Measurements from ENCODE around the gene AKAP13. TPM values are rescaled to one million over a fixed set of nuclear protein-coding genes. Genes with fewer than 3 reads are reported as not detected.

Gene AKAP13
- polyA plus RNA-seq, 1 of the 3 experiments (the other 2 are of a cell fraction), result 8.4 TPM

DNA sequence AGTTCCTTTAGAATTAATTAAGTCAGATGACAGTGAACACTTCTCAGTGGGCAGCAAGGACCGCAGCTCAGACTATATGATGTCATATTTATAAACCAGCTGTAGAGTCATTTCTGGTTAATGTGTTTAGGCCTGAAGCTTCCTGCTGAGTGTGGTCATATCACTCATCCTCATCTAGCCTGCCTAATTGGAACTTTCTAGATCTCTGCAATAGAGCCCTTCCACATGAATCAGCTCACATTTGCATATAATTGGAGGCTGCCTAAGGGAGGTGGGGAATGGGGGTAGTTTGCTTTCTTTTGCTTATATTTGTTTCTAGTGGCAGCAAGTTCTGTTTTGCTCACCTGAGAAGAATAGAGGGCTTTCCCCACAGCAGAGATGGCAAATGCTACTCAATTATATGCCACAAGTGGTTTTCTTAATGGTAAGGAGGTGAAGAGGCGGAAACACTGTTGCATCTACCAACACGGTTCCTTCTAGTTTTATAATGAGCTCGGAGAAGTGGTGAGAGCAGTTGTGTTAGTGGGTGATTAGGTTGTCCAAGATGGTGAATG lies 266.2 kb downstream of the AKAP13 start:
- Histone ChIP-seq H3K9me2 (no peaks in the 10 kb centered on the region), H3F3A (replicated peaks; ENCODE audit: insufficient read depth) (peaks cover 13% of the 10 kb centered on the region), H2AFZ (ENCODE audit: low read depth) (no peak overlapping the region), H3K9me3 (no peaks in the 10 kb centered on the region), H3K27ac (ENCODE audit: low read depth in 2 of 2, low read length in 1 of 2) (peak overlapping the region in 1 of 2 experiments; percentile 65; a peak in 3 of 4 replicates), H3K4me1 (ENCODE audit: control insufficient read depth in 1 of 2, insufficient read depth in 2 of 2, low read depth in 1 of 2, low read length in 1 of 2) (peaks cover 6 to 14% of the 10 kb centered on the region in 2 experiments; a peak in 2 of 4 replicates), H3K9ac (no peak overlapping the region), H3K4me3 (ENCODE audit: low read depth in 2 of 2, low read length in 1 of 2) (no peak overlapping the region), H3K79me2 (ENCODE audit: insufficient read depth) (peaks cover 9% of the 10 kb centered on the region; the same call in 1 of the 2 replicates), H3K4me2 (no peak overlapping the region), H3K36me3 (replicated peaks in 1 of 2; ENCODE audit: control insufficient read depth in 1 of 2, insufficient read depth in 2 of 2, low read length in 1 of 2) (peaks cover 0 to 14% of the 10 kb centered on the region in 2 experiments), H3K27me3 (ENCODE audit: insufficient read depth) (no peaks in the 10 kb centered on the region), H4K20me1 (ENCODE audit: insufficient read depth) (no peaks in the 10 kb centered on the region)
- TF ChIP-seq EP300 (IDR thresholded peaks at IDR 0.05; ENCODE audit: borderline replicate concordance in 1 of 2, low read depth in 1 of 2, low read length in 1 of 2), result peak in 1 of 2 experiments; percentile 41; a peak in 1 of 4 replicates
- no peak for TF ChIP-seq NFIC (IDR thresholded peaks at IDR 0.05; ENCODE audit: borderline replicate concordance)
- TF ChIP-seq FOXJ3 (CRISPR knock-in tag; IDR thresholded peaks at IDR 0.05), result no peak
- TF ChIP-seq, protein P1, sequence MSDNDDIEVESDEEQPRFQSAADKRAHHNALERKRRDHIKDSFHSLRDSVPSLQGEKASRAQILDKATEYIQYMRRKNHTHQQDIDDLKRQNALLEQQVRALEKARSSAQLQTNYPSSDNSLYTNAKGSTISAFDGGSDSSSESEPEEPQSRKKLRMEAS (IDR thresholded peaks at IDR 0.05; ENCODE audit: low read depth), result no peak
- TF ChIP-seq ELF1 (IDR thresholded peaks at IDR 0.05), result no peak
- TF ChIP-seq, protein P2, sequence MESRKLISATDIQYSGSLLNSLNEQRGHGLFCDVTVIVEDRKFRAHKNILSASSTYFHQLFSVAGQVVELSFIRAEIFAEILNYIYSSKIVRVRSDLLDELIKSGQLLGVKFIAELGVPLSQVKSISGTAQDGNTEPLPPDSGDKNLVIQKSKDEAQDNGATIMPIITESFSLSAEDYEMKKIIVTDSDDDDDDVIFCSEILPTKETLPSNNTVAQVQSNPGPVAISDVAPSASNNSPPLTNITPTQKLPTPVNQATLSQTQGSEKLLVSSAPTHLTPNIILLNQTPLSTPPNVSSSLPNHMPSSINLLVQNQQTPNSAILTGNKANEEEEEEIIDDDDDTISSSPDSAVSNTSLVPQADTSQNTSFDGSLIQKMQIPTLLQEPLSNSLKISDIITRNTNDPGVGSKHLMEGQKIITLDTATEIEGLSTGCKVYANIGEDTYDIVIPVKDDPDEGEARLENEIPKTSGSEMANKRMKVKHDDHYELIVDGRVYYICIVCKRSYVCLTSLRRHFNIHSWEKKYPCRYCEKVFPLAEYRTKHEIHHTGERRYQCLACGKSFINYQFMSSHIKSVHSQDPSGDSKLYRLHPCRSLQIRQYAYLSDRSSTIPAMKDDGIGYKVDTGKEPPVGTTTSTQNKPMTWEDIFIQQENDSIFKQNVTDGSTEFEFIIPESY (IDR thresholded peaks at IDR 0.05; ENCODE audit: borderline replicate concordance, low read depth), result no peak
- no peak for TF ChIP-seq FOXM1 (IDR thresholded peaks at IDR 0.05; ENCODE audit: low read depth)
- TF ChIP-seq TAF1 (IDR thresholded peaks at IDR 0.05; ENCODE audit: borderline replicate concordance, low read depth, low read length), result no peak
- peak; percentile 39 for TF ChIP-seq CHD2 (IDR thresholded peaks at IDR 0.05; ENCODE audit: low read length, partially characterized antibody)
- TF ChIP-seq GABPA (IDR thresholded peaks at IDR 0.05; ENCODE audit: low read depth), result no peak
- TF ChIP-seq, protein P3, sequence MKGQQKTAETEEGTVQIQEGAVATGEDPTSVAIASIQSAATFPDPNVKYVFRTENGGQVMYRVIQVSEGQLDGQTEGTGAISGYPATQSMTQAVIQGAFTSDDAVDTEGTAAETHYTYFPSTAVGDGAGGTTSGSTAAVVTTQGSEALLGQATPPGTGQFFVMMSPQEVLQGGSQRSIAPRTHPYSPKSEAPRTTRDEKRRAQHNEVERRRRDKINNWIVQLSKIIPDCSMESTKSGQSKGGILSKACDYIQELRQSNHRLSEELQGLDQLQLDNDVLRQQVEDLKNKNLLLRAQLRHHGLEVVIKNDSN (IDR thresholded peaks at IDR 0.05; ENCODE audit: borderline replicate concordance, low read depth), result no peak
- TF ChIP-seq, protein P4, sequence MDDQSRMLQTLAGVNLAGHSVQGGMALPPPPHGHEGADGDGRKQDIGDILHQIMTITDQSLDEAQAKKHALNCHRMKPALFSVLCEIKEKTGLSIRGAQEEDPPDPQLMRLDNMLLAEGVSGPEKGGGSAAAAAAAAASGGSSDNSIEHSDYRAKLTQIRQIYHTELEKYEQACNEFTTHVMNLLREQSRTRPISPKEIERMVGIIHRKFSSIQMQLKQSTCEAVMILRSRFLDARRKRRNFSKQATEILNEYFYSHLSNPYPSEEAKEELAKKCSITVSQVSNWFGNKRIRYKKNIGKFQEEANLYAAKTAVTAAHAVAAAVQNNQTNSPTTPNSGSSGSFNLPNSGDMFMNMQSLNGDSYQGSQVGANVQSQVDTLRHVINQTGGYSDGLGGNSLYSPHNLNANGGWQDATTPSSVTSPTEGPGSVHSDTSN (IDR thresholded peaks at IDR 0.05), result peak; percentile 38; the same call in 1 of the 2 replicates
- no peak for TF ChIP-seq SMC3 (IDR thresholded peaks at IDR 0.05; ENCODE audit: low read depth, low read length)
- 0 out of 2 replicates have a peak, but pooled peaks have one; percentile 30 for TF ChIP-seq GATA2 (CRISPR knock-in tag; IDR thresholded peaks at IDR 0.05)
- TF ChIP-seq MXI1 (IDR thresholded peaks at IDR 0.05; ENCODE audit: low read depth, low read length), result no peak
- ChIA-PET CTCF (no interaction called here), POLR2A (no interaction called here)
- 83% methylated on average over 4 of the region's 4 CpGs for WGBS (ENCODE audit: low lambda C conversion rate)
- DNase-seq, result peak; percentile 38

All from SK-N-SH (cell line).